BLaER1 treated with 17β-estradiol and CSF1 and Interleukin-3, amounts not matched to agents 10 nM and 100 nM (cell line): ENCODE results near the gene P2RX5.
"Not testable (repeated sequence)": the region's sequence is repeated elsewhere in the genome, so short reads cannot be mapped to it uniquely, and the experiment has no call there.

Source experiments
- H3K27ac ChIP-seq, 11 experiments: shearing (Covaris generic); formaldehyde crosslinking; 2 replicates each; pipeline ENCODE4 v1.8.1; 2022
- H3K27me3 ChIP-seq, 11 experiments: shearing (Covaris generic); formaldehyde crosslinking; 2 replicates each; pipeline ENCODE4 v1.8.1; 2022
- H3K36me3 ChIP-seq, 11 experiments: shearing (Covaris generic); formaldehyde crosslinking; 2 replicates each; pipeline ENCODE4 v1.8.1; 2022
- H3K4me1 ChIP-seq, 10 experiments: shearing (Covaris generic); formaldehyde crosslinking; 2 replicates each; pipeline ENCODE4 v1.8.1; 2022
- H3K4me2 ChIP-seq, 11 experiments: shearing (Covaris generic); formaldehyde crosslinking; 2 replicates each; pipeline ENCODE4 v1.8.1; 2022
- H3K4me3 ChIP-seq, 10 experiments: shearing (Covaris generic); formaldehyde crosslinking; 2 replicates each; pipeline ENCODE4 v1.8.1; 2022
- H3K9ac ChIP-seq, 11 experiments: shearing (Covaris generic); formaldehyde crosslinking; 2 replicates each; pipeline ENCODE4 v1.8.1; 2022
- H3K9me3 ChIP-seq, 11 experiments: shearing (Covaris generic); formaldehyde crosslinking; replicated peaks in 1 of 11; 2 replicates each; pipeline ENCODE4 v1.8.1; 2022
- H4K20me1 ChIP-seq, 11 experiments: shearing (Covaris generic); formaldehyde crosslinking; 2 replicates each; pipeline ENCODE4 v1.8.1; 2022
- Cebpa-rat ChIP-seq, 11 experiments: shearing (Covaris generic); IDR thresholded peaks; 2 replicates each; pipeline ENCODE4 v1.8.1; 2022

P2RX5 gene

GRCh38 chr17:3704931-3705717 lies 9.2 kb upstream of the P2RX5 start:
- no peak for TF ChIP-seq Cebpa-rat (IDR thresholded peaks at IDR 0.05)
- no peak overlapping the region for H3K27ac ChIP-seq
- no peak overlapping the region for H3K9ac ChIP-seq
- H3K4me2 ChIP-seq = no peak overlapping the region
- peaks cover 7 to 17% (median 11%) of the 10 kb centered on the region in 11 experiments; a peak in 18 of 22 replicates for H3K9me3 ChIP-seq
- no peak overlapping the region for H3K4me3 ChIP-seq
- H3K4me1 ChIP-seq = peaks cover 2 to 10% (median 3%) of the 10 kb centered on the region in 10 experiments; a peak in 18 of 20 replicates
- no peaks in the 10 kb centered on the region for H3K27me3 ChIP-seq
- H3K36me3 ChIP-seq = peaks cover 0 to 17% (median 10%) of the 10 kb centered on the region in 11 experiments; a peak in 15 of 22 replicates
- H4K20me1 ChIP-seq = no peaks in the 10 kb centered on the region

- Histone ChIP-seq H3K36me3 (peaks cover 0 to 17% (median 10%) of the 10 kb centered on the region in 11 experiments; a peak in 15 of 22 replicates), H3K4me1 (peaks cover 0 to 12% (median 4%) of the 10 kb centered on the region in 10 experiments; a peak in 10 of 20 replicates), H3K9me3 (peaks cover 16 to 32% (median 21%) of the 10 kb centered on the region in 11 experiments)
- not testable (repeated sequence) for H3K4me2 ChIP-seq, H4K20me1 ChIP-seq, H3K27ac ChIP-seq, H3K27me3 ChIP-seq, H3K4me3 ChIP-seq, H3K9ac ChIP-seq
Observed at GRCh38 chr17:3702041-3702539, 6.1 kb upstream of the P2RX5 start.

GRCh38 chr17:3699951-3700350 lies 4.0 kb upstream of the P2RX5 start:
- peaks cover 13 to 30% (median 21%) of the 10 kb centered on the region in 10 experiments for H3K4me1 ChIP-seq
- peaks cover 0 to 9% (median 0%) of the 10 kb centered on the region in 11 experiments; a peak in 4 of 22 replicates for H3K27me3 ChIP-seq
- H3K4me2 ChIP-seq = peak overlapping the region in 4 of 11 experiments; percentile 22 to 37 (median 24); a peak in 6 of 22 replicates
- H4K20me1 ChIP-seq = peaks cover 0 to 5% (median 0%) of the 10 kb centered on the region in 11 experiments; a peak in 2 of 22 replicates
- H3K9ac ChIP-seq = no peak overlapping the region
- peaks cover 16 to 32% (median 21%) of the 10 kb centered on the region in 11 experiments for H3K9me3 ChIP-seq
- H3K36me3 ChIP-seq = peaks cover 0 to 17% (median 10%) of the 10 kb centered on the region in 11 experiments; a peak in 15 of 22 replicates
- H3K4me3 ChIP-seq = no peak overlapping the region
- TF ChIP-seq Cebpa-rat (IDR thresholded peaks at IDR 0.05) = no peak
- H3K27ac ChIP-seq = no peak overlapping the region

- Histone ChIP-seq H3K9ac (no peak overlapping the region), H4K20me1 (peaks cover 0 to 12% (median 0%) of the 10 kb centered on the region in 11 experiments; a peak in 3 of 22 replicates), H3K4me2 (no peak overlapping the region), H3K27ac (no peak overlapping the region), H3K4me3 (no peak overlapping the region), H3K4me1 (peaks cover 22 to 48% (median 39%) of the 10 kb centered on the region in 10 experiments), H3K27me3 (peaks cover 0 to 13% (median 0%) of the 10 kb centered on the region in 11 experiments; a peak in 4 of 22 replicates), H3K9me3 (peaks cover 16 to 31% (median 21%) of the 10 kb centered on the region in 11 experiments), H3K36me3 (peaks cover 0 to 15% (median 10%) of the 10 kb centered on the region in 11 experiments; a peak in 15 of 22 replicates)
- no peak for TF ChIP-seq Cebpa-rat (IDR thresholded peaks at IDR 0.05)
Observed at GRCh38 chr17:3698139-3698538, 2.2 kb upstream of the P2RX5 start.

- Histone ChIP-seq H3K9ac (no peak overlapping the region), H4K20me1 (peaks cover 0 to 12% (median 0%) of the 10 kb centered on the region in 11 experiments; a peak in 5 of 22 replicates), H3K4me3 (no peak overlapping the region), H3K27ac (no peak overlapping the region), H3K27me3 (peaks cover 0 to 13% (median 0%) of the 10 kb centered on the region in 11 experiments; a peak in 4 of 22 replicates), H3K9me3 (peaks cover 11 to 20% (median 13%) of the 10 kb centered on the region in 11 experiments), H3K4me1 (peaks cover 22 to 58% (median 45%) of the 10 kb centered on the region in 10 experiments), H3K36me3 (peaks cover 0 to 5% (median 3%) of the 10 kb centered on the region in 11 experiments; a peak in 14 of 22 replicates), H3K4me2 (no peak overlapping the region)
- no peak for TF ChIP-seq Cebpa-rat (IDR thresholded peaks at IDR 0.05)
Observed at GRCh38 chr17:3697103-3697476, 1.1 kb upstream of the P2RX5 start.

GRCh38 chr17:3695129-3695722 lies 729 bp downstream of the P2RX5 start:
- H3K9me3 ChIP-seq = peaks cover 7 to 15% (median 10%) of the 10 kb centered on the region in 11 experiments; a peak in 18 of 22 replicates
- H3K27me3 ChIP-seq = peaks cover 0 to 13% (median 0%) of the 10 kb centered on the region in 11 experiments; a peak in 4 of 22 replicates
- peak overlapping the region; percentile 49 to 74 (median 64) for H3K4me3 ChIP-seq
- H3K4me1 ChIP-seq = peaks cover 21 to 73% (median 57%) of the 10 kb centered on the region in 10 experiments
- peak overlapping the region; percentile 90 to 100 (median 97) for H3K4me2 ChIP-seq
- TF ChIP-seq Cebpa-rat (IDR thresholded peaks at IDR 0.05) = no peak
- peaks cover 0 to 21% (median 7%) of the 10 kb centered on the region in 11 experiments; a peak in 7 of 22 replicates for H4K20me1 ChIP-seq
- peak overlapping the region in 10 of 11 experiments; percentile 33 to 77 (median 72); a peak in 21 of 22 replicates for H3K9ac ChIP-seq
- H3K36me3 ChIP-seq = peaks cover 0 to 11% (median 0%) of the 10 kb centered on the region in 11 experiments; a peak in 2 of 22 replicates
- peak overlapping the region in 8 of 11 experiments; percentile 49 to 64 (median 57); a peak in 13 of 22 replicates for H3K27ac ChIP-seq

GRCh38 chr17:3693829-3694231 lies 2.1 kb downstream of the P2RX5 start:
- peaks cover 7 to 15% (median 10%) of the 10 kb centered on the region in 11 experiments; a peak in 18 of 22 replicates for H3K9me3 ChIP-seq
- peaks cover 0 to 13% (median 0%) of the 10 kb centered on the region in 11 experiments; a peak in 2 of 22 replicates for H3K36me3 ChIP-seq
- peaks cover 0 to 25% (median 7%) of the 10 kb centered on the region in 11 experiments; a peak in 8 of 22 replicates for H4K20me1 ChIP-seq
- H3K27me3 ChIP-seq = peaks cover 0 to 13% (median 0%) of the 10 kb centered on the region in 11 experiments; a peak in 4 of 22 replicates
- peak overlapping the region; percentile 31 to 100 (median 96); a peak in 18 of 22 replicates for H3K4me2 ChIP-seq
- H3K4me3 ChIP-seq = no peak overlapping the region
- H3K9ac ChIP-seq = no peak overlapping the region
- H3K4me1 ChIP-seq = peaks cover 21 to 76% (median 64%) of the 10 kb centered on the region in 10 experiments
- TF ChIP-seq Cebpa-rat (IDR thresholded peaks at IDR 0.05) = no peak
- H3K27ac ChIP-seq = no peak overlapping the region

- H3K36me3 ChIP-seq = peaks cover 0 to 13% (median 0%) of the 10 kb centered on the region in 11 experiments; a peak in 2 of 22 replicates
- peaks cover 0 to 32% (median 7%) of the 10 kb centered on the region in 11 experiments; a peak in 8 of 22 replicates for H4K20me1 ChIP-seq
- peaks cover 3 to 10% (median 4%) of the 10 kb centered on the region in 11 experiments; a peak in 18 of 22 replicates for H3K9me3 ChIP-seq
- H3K4me1 ChIP-seq = peaks cover 21 to 83% (median 71%) of the 10 kb centered on the region in 10 experiments
- peaks cover 0 to 17% (median 0%) of the 10 kb centered on the region in 11 experiments; a peak in 5 of 22 replicates for H3K27me3 ChIP-seq
- no peak overlapping the region for H3K27ac ChIP-seq
- no peak overlapping the region for H3K9ac ChIP-seq
- H3K4me2 ChIP-seq = peak overlapping the region; percentile 31 to 100 (median 96); a peak in 19 of 22 replicates
- no peak overlapping the region for H3K4me3 ChIP-seq
- no peak for TF ChIP-seq Cebpa-rat (IDR thresholded peaks at IDR 0.05)
Observed at GRCh38 chr17:3693141-3693540, 2.8 kb downstream of the P2RX5 start.
